Gastrocnemius medialis (tissue), 4 donors: ENCODE data around the gene CDCA8. TPM values are rescaled to one million over a fixed set of nuclear protein-coding genes. Genes with fewer than 3 reads are reported as not detected.

Experiments used
- ATAC-seq, 2 donors: fragments of 150-250 bp; one replicate each; pipeline ENCODE4 v1.9.1; 2016
- DNase-seq, 2 donors: peaks; one replicate each; pipeline ENCODE4 v3.0.0-alpha.2; 2019
- H3K27ac ChIP-seq, 4 donors: fragments of 200-600 bp; sonication (generic); 1 replicate in 1 of 4; 2 replicates in 3 of 4; pipeline ENCODE4 v1.5.1; 2016 to 2018; ENCODE audit warnings: mild to moderate bottlenecking in 2 of 4, moderate library complexity in 1 of 4
- H3K27me3 ChIP-seq, 3 donors: fragments of 200-600 bp; sonication (generic) in 2 of 3; 1 replicate in 1 of 3; 2 replicates in 2 of 3; pipeline versions ENCODE4 v1.5.1 to v1.6.0; 2016 to 2019; ENCODE audit warnings: mild to moderate bottlenecking in 1 of 3, moderate library complexity in 1 of 3
- H3K36me3 ChIP-seq, 2 donors: fragments of 200-600 bp; sonication (generic) in 1 of 2; one replicate each; pipeline ENCODE4 v1.5.1; 2017 to 2018
- H3K4me1 ChIP-seq, 2 donors: fragments of 200-600 bp; sonication (generic) in 1 of 2; one replicate each; pipeline ENCODE4 v1.5.1; 2016 to 2017; ENCODE audit warnings: mild to moderate bottlenecking in 2 of 2
- H3K4me3 ChIP-seq, 4 donors: fragments of 200-600 bp; sonication (generic) in 3 of 4; 1 replicate in 1 of 4; 2 replicates in 3 of 4; pipeline ENCODE4 v1.5.1; 2016 to 2019; ENCODE audit warnings: mild to moderate bottlenecking in 2 of 4
- H3K9me3 ChIP-seq, 3 donors: fragments of 200-600 bp; sonication (generic) in 2 of 3; 1 replicate in 1 of 3; 2 replicates in 2 of 3; pipeline ENCODE4 v1.5.1; 2016 to 2019
- CTCF ChIP-seq, 5 experiments: fragments of 450-650 bp in 3 of 5; fragments of 200-600 bp in 2 of 5; sonication (generic) in 2 of 5; IDR thresholded peaks in 4 of 5; conservative IDR thresholded peaks in 1 of 5; 1 replicate in 4 of 5; 2 replicates in 1 of 5; pipeline ENCODE4 v1.5.1; 2016 to 2019; ENCODE audit warnings: antibody characterized with exemption in 5 of 5, mild to moderate bottlenecking in 3 of 5, moderate library complexity in 3 of 5
- POLR2A ChIP-seq, 2 donors: fragments of 450-650 bp; IDR thresholded peaks; one replicate each; pipeline ENCODE4 v1.6.1; 2017; ENCODE audit warnings: antibody characterized with exemption in 2 of 2, mild to moderate bottlenecking in 2 of 2, moderate library complexity in 2 of 2
- in situ Hi-C, 4 donors: fragments of 200-750 bp; cut with MboI; loops; one replicate each; pipeline versions ENCODE4 v1.15.0 to v1.8.0; 2017; ENCODE audit warnings: low sequenced_read_pairs in 4 of 4
- intact Hi-C: fragments of 100-400 bp; cut with DNase I; formaldehyde crosslinking; loops from one replicate; pipeline ENCODE4 v1.15.1; 2023; ENCODE audit warnings: low total_unique reads
- total RNA-seq, 4 donors: library from RNA; depleted of rRNA; stranded (reverse); fragments of >200 nt; gene quantifications; one replicate each; pipeline versions ENCODE4 v1.1.0 to v1.2.3, GENCODE V29; 2016

CDCA8 gene
- total RNA-seq, 4 donors from 2014 or later = 0.46 to 1.5 (median 0.60) TPM; not detected in 1

DNA sequence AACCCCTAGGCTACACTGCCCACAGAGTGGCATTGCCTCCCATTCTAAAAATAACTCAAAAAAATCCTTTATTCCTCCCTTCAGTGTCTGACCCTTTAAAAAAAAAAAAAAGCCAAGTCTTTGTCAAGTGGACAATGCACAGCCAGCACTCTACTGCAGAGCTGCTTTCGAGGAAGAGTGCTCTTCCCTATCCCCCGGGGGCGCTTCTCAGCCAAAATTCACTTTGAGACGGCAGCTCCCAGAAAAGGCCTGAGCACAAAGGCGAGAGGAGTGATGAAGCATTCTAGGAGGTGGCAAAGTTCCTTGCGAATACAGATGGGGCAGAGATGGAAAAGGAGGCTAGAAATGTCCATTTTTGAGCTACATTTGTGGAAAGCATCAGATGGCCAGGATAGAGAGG, 49.3 kb downstream of the CDCA8 start:
- TF ChIP-seq POLR2A (IDR thresholded peaks at IDR 0.05) (no peak), CTCF (IDR thresholded peaks at IDR 0.05 in 4 of 5, conservative IDR thresholded peaks at IDR 0.05 in 1 of 5) (no peak)
- Histone ChIP-seq H3K27me3 (peaks cover 0 to 9% (median 2%) of the 10 kb centered on the region in 3 donors), H3K36me3 (no peaks in the 10 kb centered on the region), H3K4me3 (no peak overlapping the region), H3K27ac (no peak overlapping the region), H3K9me3 (no peaks in the 10 kb centered on the region), H3K4me1 (no peaks in the 10 kb centered on the region)
- no peak for ATAC-seq
- in situ Hi-C loops = no loop called here
- no peak for DNase-seq
- intact Hi-C loops = no loop called here

GRCh38 chr1:37746806-37747205, 54.5 kb downstream of the CDCA8 start:
- H3K27ac ChIP-seq = no peak overlapping the region
- no peaks in the 10 kb centered on the region for H3K9me3 ChIP-seq
- TF ChIP-seq POLR2A (IDR thresholded peaks at IDR 0.05) = no peak
- TF ChIP-seq CTCF (IDR thresholded peaks at IDR 0.05 in 4 of 5, conservative IDR thresholded peaks at IDR 0.05 in 1 of 5) = no peak
- DNase-seq = no peak
- no peak for ATAC-seq
- H3K27me3 ChIP-seq = peaks cover 20 to 26% (median 24%) of the 10 kb centered on the region in 3 donors
- in situ Hi-C loops (no loop called here), intact Hi-C loops (no loop called here)
- H3K36me3 ChIP-seq = no peaks in the 10 kb centered on the region
- no peaks in the 10 kb centered on the region for H3K4me1 ChIP-seq
- no peak overlapping the region for H3K4me3 ChIP-seq

DNA sequence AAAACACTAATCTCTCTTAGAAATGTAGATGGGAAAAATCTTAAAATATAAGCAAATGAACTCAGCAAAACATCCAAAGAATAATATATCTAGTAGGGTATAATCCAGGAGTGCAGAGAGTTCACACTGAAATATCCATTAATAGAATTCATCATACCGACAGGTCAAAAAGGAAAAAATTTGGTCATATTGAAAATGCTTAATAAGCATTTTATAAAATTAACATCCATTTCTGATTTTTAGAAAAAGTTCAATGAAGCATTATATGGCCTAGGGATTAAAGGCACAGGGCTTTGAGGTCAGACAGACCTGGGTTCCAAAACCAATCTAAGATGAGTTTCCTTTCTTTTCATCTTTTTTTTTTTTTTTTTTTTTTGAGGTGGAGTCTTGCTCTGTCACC, 56.2 kb downstream of the CDCA8 start:
- in situ Hi-C loops = no loop called here
- Histone ChIP-seq H3K4me3 (no peak overlapping the region), H3K9me3 (no peaks in the 10 kb centered on the region), H3K27ac (no peak overlapping the region), H3K4me1 (no peaks in the 10 kb centered on the region), H3K27me3 (peaks cover 29 to 33% (median 33%) of the 10 kb centered on the region in 3 donors), H3K36me3 (no peaks in the 10 kb centered on the region)
- intact Hi-C loops = no loop called here
- ATAC-seq (no peak), DNase-seq (no peak)
- TF ChIP-seq POLR2A (IDR thresholded peaks at IDR 0.05) (no peak), CTCF (IDR thresholded peaks at IDR 0.05 in 4 of 5, conservative IDR thresholded peaks at IDR 0.05 in 1 of 5) (no peak)

GRCh38 chr1:37752213-37752582, 59.9 kb downstream of the CDCA8 start:
- TF ChIP-seq CTCF (IDR thresholded peaks at IDR 0.05 in 4 of 5, conservative IDR thresholded peaks at IDR 0.05 in 1 of 5) (no peak), POLR2A (IDR thresholded peaks at IDR 0.05) (no peak)
- Histone ChIP-seq H3K4me1 (no peaks in the 10 kb centered on the region), H3K36me3 (no peaks in the 10 kb centered on the region), H3K9me3 (no peaks in the 10 kb centered on the region), H3K27ac (no peak overlapping the region), H3K27me3 (peaks cover 41 to 47% (median 45%) of the 10 kb centered on the region in 3 donors), H3K4me3 (no peak overlapping the region)
- no peak for ATAC-seq
- no peak for DNase-seq
- in situ Hi-C loops = no loop called here
- intact Hi-C loops = no loop called here
